Mesendoderm (in vitro differentiated cells): Measurements from ENCODE around the gene OR7G3.

Experiments used
- DNase-seq: peaks from one replicate; pipeline ENCODE4 v3.0.0; 2013
- H2AK5ac ChIP-seq: 2 replicates; pipeline ENCODE4 v1.6.1; 2013; ENCODE audit warnings: low read length, inconsistent platforms
- H2BK120ac ChIP-seq: 2 replicates; pipeline ENCODE4 v1.6.1; 2013; ENCODE audit warnings: low read depth, mild to moderate bottlenecking, low read length, moderate library complexity, mixed read lengths
- H2BK15ac ChIP-seq: replicated peaks from 2 replicates; pipeline ENCODE4 v1.6.1; 2013; ENCODE audit warnings: low read depth, mild to moderate bottlenecking, moderate library complexity
- H2BK5ac ChIP-seq: 2 replicates; pipeline ENCODE4 v1.6.1; 2013; ENCODE audit warnings: low read length, inconsistent platforms
- H3K18ac ChIP-seq: 2 replicates; pipeline ENCODE4 v1.6.1; 2013; ENCODE audit warnings: mild to moderate bottlenecking, low read length, mixed read lengths
- H3K23ac ChIP-seq: one replicate; pipeline ENCODE4 v1.6.1; 2013; ENCODE audit warnings: low read length
- H3K27ac ChIP-seq: 2 replicates; pipeline ENCODE4 v1.5.1; 2013; ENCODE audit warnings: low read depth, mild to moderate bottlenecking, inconsistent platforms, low read length, moderate library complexity
- H3K27me3 ChIP-seq: 2 replicates; pipeline ENCODE4 v1.6.1; 2013; ENCODE audit warnings: low read length, control low read depth, mild to moderate bottlenecking, inconsistent platforms; ENCODE audit not compliant: insufficient read depth, poor library complexity
- H3K36me3 ChIP-seq: 2 replicates; pipeline ENCODE4 v1.6.1; 2013; ENCODE audit warnings: low read length, inconsistent platforms; ENCODE audit not compliant: control insufficient read depth, insufficient read depth
- H3K4ac ChIP-seq: one replicate; pipeline ENCODE4 v1.6.1; 2013; ENCODE audit warnings: low read depth, mild to moderate bottlenecking, low read length, moderate library complexity
- H3K4me1 ChIP-seq: 2 replicates; pipeline ENCODE4 v1.6.1; 2013; ENCODE audit warnings: low read depth, low read length, inconsistent platforms; ENCODE audit not compliant: control insufficient read depth
- H3K4me2 ChIP-seq: 2 replicates; pipeline ENCODE4 v1.6.1; 2013; ENCODE audit warnings: low read length
- H3K4me3 ChIP-seq: 2 replicates; pipeline ENCODE4 v1.5.1; 2013; ENCODE audit warnings: mild to moderate bottlenecking, low read length
- H3K56ac ChIP-seq: one replicate; pipeline ENCODE4 v1.6.1; 2013; ENCODE audit warnings: low read length
- H3K79me1 ChIP-seq: 2 replicates; pipeline ENCODE4 v1.6.1; 2013; ENCODE audit warnings: low read length, inconsistent platforms
- H3K79me2 ChIP-seq: 2 replicates; pipeline ENCODE4 v1.6.1; 2013; ENCODE audit warnings: mild to moderate bottlenecking, low read length; ENCODE audit not compliant: control insufficient read depth, insufficient read depth
- H3K9ac ChIP-seq: 2 replicates; pipeline ENCODE4 v1.6.1; 2013; ENCODE audit warnings: low read length, inconsistent platforms
- H4K5ac ChIP-seq: one replicate; pipeline ENCODE4 v1.6.1; 2013; ENCODE audit warnings: low read length
- H4K8ac ChIP-seq: one replicate; pipeline ENCODE4 v1.6.1; 2013; ENCODE audit warnings: low read depth, mild to moderate bottlenecking, control low read depth, low read length, moderate library complexity
- WGBS: extraction: QIAGEN DNeasy Blood & Tissue Kit; methylation state at CpG from one replicate; pipeline ENCODE4 v1.1.7; 2013; ENCODE audit warnings: low lambda C conversion rate, missing lambda C conversion rate; ENCODE audit not compliant: insufficient coverage; ENCODE audit errors: extremely low coverage; 5-methylcytosine and 5-hydroxymethylcytosine counted together

OR7G3 gene

DNA sequence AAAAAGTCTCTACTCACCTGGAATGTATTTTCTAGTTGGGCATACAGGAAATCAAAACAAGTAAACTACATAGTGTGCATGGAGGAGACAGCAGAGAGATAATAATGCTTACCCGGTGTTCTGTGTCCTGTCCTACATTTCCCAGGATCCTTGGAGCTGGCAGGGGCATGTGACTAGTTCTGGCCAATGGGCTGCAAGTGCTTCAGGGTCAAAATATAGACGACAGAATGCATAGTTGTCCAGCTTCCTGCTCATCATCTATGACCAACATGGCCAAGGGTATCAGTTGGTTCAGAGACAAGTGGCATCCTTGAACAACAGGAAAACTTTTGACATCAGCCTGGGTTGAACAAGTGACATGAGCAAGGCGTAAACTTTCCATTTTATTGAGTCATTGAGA lies 21.9 kb upstream of the OR7G3 start:
- no peak overlapping the region for H2BK15ac ChIP-seq
- no peak overlapping the region for H3K56ac ChIP-seq
- peaks cover 83% of the 10 kb centered on the region for H3K79me2 ChIP-seq
- no peak overlapping the region for H3K4ac ChIP-seq
- H3K4me3 ChIP-seq = no peak overlapping the region
- no peak overlapping the region for H3K9ac ChIP-seq
- no peak overlapping the region for H3K18ac ChIP-seq
- H3K4me1 ChIP-seq = no peaks in the 10 kb centered on the region
- DNase-seq = no peak
- no peak overlapping the region for H3K27ac ChIP-seq
- no peak overlapping the region for H2BK5ac ChIP-seq
- WGBS = no CpG with 5 or more reads among the region's 3 CpGs
- peaks cover 18% of the 10 kb centered on the region for H3K79me1 ChIP-seq
- no peak overlapping the region for H4K8ac ChIP-seq
- no peak overlapping the region for H2AK5ac ChIP-seq
- H3K4me2 ChIP-seq = no peak overlapping the region
- no peaks in the 10 kb centered on the region for H3K27me3 ChIP-seq
- no peak overlapping the region for H2BK120ac ChIP-seq
- peaks cover 5% of the 10 kb centered on the region for H3K36me3 ChIP-seq
- H4K5ac ChIP-seq = no peak overlapping the region
- H3K23ac ChIP-seq = no peak overlapping the region

DNA sequence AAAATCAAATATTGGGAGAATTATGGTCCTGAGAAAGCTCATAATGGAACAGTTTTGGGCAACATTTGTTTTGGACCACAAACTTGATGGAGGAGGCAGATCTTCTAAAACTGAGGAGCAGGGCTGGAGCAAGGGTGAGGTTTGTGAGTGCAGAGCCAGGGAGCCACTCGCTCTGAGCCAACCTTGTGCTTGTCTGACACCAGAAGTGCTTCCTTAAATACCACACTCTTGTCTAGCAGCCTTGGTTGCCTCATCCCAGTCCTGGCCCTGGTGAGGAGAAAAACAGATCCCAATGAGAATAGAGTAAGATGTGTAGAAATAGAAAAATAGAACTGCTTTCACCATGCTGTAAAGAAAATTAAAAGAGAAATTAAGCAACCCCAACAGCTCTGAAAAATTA lies 20.1 kb upstream of the OR7G3 start:
- no peak overlapping the region for H2BK120ac ChIP-seq
- no peak overlapping the region for H4K5ac ChIP-seq
- no peak for DNase-seq
- H3K9ac ChIP-seq = no peak overlapping the region
- H3K4ac ChIP-seq = no peak overlapping the region
- H3K4me2 ChIP-seq = no peak overlapping the region
- no peaks in the 10 kb centered on the region for H3K4me1 ChIP-seq
- no peak overlapping the region for H3K18ac ChIP-seq
- no peak overlapping the region for H3K56ac ChIP-seq
- H2BK15ac ChIP-seq = no peak overlapping the region
- no peak overlapping the region for H3K27ac ChIP-seq
- no peak overlapping the region for H3K4me3 ChIP-seq
- H3K23ac ChIP-seq = no peak overlapping the region
- no peaks in the 10 kb centered on the region for H3K27me3 ChIP-seq
- peaks cover 13% of the 10 kb centered on the region for H3K79me1 ChIP-seq
- H3K79me2 ChIP-seq = peaks cover 78% of the 10 kb centered on the region
- H2BK5ac ChIP-seq = no peak overlapping the region
- peaks cover 5% of the 10 kb centered on the region for H3K36me3 ChIP-seq
- no peak overlapping the region for H4K8ac ChIP-seq
- H2AK5ac ChIP-seq = no peak overlapping the region
- no CpG with 5 or more reads among the region's 1 CpG for WGBS

DNA sequence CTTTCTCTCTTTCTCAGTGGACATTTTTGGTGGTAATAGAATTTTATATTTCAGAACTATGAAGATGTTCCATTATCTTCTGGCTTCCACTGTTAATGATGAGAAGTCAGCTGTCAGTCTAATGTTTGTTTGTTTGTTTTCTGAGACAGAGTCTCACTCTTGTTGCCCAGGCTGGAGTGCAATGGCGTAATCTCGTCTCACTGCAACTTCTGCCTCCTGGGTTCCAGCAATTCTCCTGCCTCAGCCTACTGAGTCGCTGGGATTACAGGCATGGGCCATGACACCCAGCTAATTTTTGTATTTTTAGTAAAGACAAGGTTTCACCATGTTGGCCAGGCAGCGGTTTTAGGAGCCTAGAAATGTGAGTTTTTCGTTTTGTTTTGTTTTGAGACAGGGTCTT lies 18.2 kb upstream of the OR7G3 start:
- Histone ChIP-seq H3K4me3 (no peak overlapping the region), H3K27ac (no peak overlapping the region), H3K79me2 (peaks cover 77% of the 10 kb centered on the region), H3K4ac (no peak overlapping the region), H3K4me2 (no peak overlapping the region), H3K18ac (no peak overlapping the region), H2AK5ac (no peak overlapping the region), H3K23ac (no peak overlapping the region), H4K8ac (no peak overlapping the region), H3K9ac (no peak overlapping the region), H3K56ac (no peak overlapping the region), H3K4me1 (peaks cover under 1% of the 10 kb centered on the region), H3K36me3 (peaks cover 3% of the 10 kb centered on the region), H4K5ac (no peak overlapping the region), H2BK120ac (no peak overlapping the region), H2BK15ac (no peak overlapping the region), H3K79me1 (peaks cover 6% of the 10 kb centered on the region), H3K27me3 (no peaks in the 10 kb centered on the region), H2BK5ac (no peak overlapping the region)
- no CpG with 5 or more reads among the region's 5 CpGs for WGBS
- DNase-seq = peak; percentile 23

DNA sequence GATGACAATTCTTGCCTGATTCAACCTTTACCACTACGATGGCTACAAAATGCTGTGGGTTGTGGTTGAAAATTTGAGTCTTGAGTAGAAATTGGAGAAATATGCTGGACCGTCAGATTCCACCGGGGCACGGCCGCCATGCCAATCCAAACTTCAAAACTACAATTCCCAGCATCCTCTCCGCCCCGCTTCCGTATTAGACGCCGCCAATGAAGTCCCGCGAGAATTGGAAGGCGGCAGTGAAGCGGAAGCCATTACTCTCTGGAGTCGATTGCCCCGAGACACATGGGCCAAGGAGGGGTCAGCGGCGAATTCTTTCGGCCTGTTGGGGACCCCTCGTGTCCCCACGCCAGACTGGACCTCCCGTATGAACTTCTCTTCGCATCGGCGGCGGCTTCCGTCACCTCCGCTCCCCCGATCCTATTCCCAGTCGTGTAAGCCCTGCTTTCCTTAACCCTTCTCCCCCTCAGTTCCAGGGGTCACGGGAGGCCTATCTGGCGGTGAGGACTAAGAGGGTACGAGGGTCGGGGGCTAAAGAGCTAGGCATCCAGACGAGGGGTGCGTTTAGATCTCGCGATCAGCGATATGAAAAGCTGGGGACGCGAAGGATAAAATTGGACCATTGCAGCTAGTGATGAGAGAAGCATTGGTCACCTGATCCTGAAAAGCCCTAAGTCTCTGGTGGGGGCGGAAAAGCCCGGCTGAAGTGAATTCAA lies 13.6 kb upstream of the OR7G3 start, which contains the start of gene ZNF317:
Gene ZNF317, plus strand, starts transcription at position 239 of the 716 bp plus-strand sequence. CDS start 15,620 bp downstream, outside the sequence.
- Histone ChIP-seq H3K27me3 (no peaks in the 10 kb centered on the region), H3K18ac (peak within 1 kb of the TSS; percentile 20), H4K5ac (no peak within 1 kb of the TSS), H4K8ac (no peak within 1 kb of the TSS), H3K27ac (no peak within 1 kb of the TSS), H3K4ac (peak within 1 kb of the TSS; percentile 38), H2BK15ac (no peak within 1 kb of the TSS), H2BK120ac (no peak within 1 kb of the TSS), H2BK5ac (peak within 1 kb of the TSS; percentile 72), H3K9ac (peak within 1 kb of the TSS; percentile 88), H3K79me2 (peaks cover 37% of the 10 kb centered on the region), H3K79me1 (no peaks in the 10 kb centered on the region), H2AK5ac (no peak within 1 kb of the TSS), H3K4me2 (peak within 1 kb of the TSS; percentile 99), H3K56ac (peak within 1 kb of the TSS; percentile 99), H3K23ac (no peak within 1 kb of the TSS), H3K36me3 (no peaks in the 10 kb centered on the region), H3K4me3 (peak within 1 kb of the TSS; percentile 99), H3K4me1 (peaks cover 3% of the 10 kb centered on the region)
- DNase-seq = peak; percentile 96
- WGBS = no CpG with 5 or more reads among the region's 43 CpGs

DNA sequence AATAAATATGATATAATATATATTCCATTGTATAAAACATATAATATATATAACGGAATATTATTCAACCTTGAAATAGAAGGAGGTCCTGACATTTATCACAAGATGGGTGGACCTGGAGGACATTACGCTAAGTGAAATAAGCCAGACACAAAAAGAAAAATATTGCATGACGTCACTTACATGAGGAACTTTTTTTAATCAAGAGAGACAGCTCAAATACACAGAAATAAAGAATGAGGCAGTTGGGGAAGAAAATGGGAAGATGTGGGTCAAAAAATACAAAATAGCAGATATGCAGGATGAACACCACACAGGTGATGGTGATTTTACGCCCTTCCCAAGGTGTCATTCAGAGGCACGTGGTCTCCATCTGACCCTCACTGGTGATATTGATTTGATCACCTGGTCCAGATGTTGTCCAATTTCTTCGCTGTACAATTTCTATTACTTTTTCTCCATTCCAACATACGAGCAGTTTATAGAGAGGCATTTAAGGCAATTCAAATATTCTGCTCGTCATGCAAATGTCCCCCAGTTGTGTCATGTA lies 12.9 kb upstream of the OR7G3 start:
- peak overlapping the region; percentile 89 for H3K56ac ChIP-seq
- H3K18ac ChIP-seq = no peak overlapping the region
- no peak for DNase-seq
- whole genome bisulfite sequencing = no CpG with 5 or more reads among the region's 8 CpGs
- H3K4me2 ChIP-seq = peak overlapping the region; percentile 99
- peaks cover 31% of the 10 kb centered on the region for H3K79me2 ChIP-seq
- peak overlapping the region; percentile 87 for H3K9ac ChIP-seq
- no peak overlapping the region for H2BK120ac ChIP-seq
- H4K8ac ChIP-seq = no peak overlapping the region
- H3K27me3 ChIP-seq = no peaks in the 10 kb centered on the region
- H2BK15ac ChIP-seq = no peak overlapping the region
- no peak overlapping the region for H3K27ac ChIP-seq
- H3K79me1 ChIP-seq = no peaks in the 10 kb centered on the region
- H3K36me3 ChIP-seq = no peaks in the 10 kb centered on the region
- H3K4ac ChIP-seq = no peak overlapping the region
- H2BK5ac ChIP-seq = no peak overlapping the region
- no peak overlapping the region for H4K5ac ChIP-seq
- H3K4me3 ChIP-seq = peak overlapping the region; percentile 85
- no peak overlapping the region for H2AK5ac ChIP-seq
- peaks cover 3% of the 10 kb centered on the region for H3K4me1 ChIP-seq
- H3K23ac ChIP-seq = no peak overlapping the region
